ENCODE measurements around the gene MAGIX.

Gene MAGIX

DNA sequence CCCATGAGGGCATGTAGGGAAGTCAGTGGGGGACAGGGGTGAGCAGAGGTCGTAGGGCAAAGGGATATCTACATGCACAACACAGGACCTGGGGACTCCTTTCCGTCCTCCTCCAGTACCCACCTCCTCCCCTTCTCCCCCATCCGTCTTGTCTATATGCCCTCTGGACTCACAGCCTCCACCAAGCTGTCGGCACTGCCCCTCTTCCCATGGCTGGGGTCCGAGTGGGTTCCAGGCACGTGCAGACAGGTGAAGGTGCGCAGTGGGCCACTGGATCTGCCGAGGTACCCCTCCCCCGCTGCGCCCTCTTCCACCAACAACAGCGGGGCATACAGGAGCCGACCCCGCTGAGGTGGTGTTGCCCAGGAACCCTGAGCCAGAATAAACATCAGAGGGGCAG, 42.9 kb downstream of the MAGIX start:
- no peak for DNase-seq (ENCODE audit: low read depth)

- no peak for DNase-seq (ENCODE audit: low read depth)
These were observed 44.0 kb downstream of the MAGIX start for GRCh38 chrX:49206543-49206942.

GRCh38 chrX:49208399-49208798, 45.8 kb downstream of the MAGIX start:
- DNase-seq (ENCODE audit: low read depth): no peak

DNA sequence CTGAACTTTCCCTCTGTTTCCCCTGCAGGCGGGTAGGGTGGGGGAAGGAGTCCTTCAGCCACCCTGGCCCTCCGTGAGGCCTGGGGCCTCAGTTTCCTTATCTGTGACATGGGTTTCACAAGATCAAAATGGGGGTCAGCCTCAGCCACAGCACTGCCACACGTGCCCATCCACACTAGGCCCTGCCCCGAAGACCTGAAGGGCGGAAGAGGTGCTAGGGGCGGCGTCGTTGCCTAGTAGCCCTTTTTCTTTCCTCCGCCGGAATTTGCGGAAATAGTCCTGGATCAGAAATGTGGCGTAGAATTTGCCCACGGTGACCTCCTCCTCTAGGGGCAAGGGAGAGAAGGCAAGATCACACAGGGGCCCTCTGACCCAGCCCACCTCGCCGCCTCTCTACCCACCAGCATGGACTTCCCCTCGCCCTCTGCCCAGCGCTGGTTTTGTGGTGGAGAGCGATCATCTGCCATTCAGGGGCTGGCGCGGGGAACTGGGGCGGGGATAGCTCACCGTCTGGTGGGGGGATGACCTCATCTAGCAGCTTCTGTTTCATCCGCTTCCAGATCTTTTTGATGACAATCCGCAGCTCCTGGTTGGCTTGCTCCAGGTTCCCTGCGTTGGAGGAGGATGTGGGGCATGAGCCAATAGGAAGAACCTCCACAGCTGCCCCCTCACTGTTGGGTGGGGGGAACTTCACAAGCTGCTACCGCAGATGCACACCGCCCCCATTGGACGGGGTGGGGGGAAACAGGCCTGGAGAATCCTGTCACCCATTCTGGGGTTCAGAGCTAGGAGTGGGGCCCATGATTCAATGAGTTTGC, 47.1 kb downstream of the MAGIX start:
- DNase-seq (ENCODE audit: low read depth): no peak

DNA sequence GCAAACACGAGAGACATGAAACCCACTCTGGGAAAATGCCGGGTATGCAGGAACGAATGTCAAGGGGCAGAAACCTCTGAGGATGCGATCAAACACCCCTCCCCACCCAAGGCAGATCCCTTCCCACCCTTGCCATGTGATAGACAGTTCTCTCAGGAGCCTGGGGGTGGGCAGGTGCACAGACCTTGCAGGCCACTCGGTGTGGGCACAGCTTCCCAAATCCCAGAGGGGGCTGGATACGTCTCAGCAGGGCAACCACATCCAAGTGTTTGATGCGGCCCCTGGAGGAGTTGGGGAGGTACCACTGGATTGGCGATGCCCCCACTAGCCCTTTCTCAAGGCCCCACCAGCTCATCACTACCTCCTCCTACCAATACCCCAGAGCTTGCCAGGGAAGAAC, 47.8 kb downstream of the MAGIX start:
- DNase-seq (ENCODE audit: low read depth): no peak

DNA sequence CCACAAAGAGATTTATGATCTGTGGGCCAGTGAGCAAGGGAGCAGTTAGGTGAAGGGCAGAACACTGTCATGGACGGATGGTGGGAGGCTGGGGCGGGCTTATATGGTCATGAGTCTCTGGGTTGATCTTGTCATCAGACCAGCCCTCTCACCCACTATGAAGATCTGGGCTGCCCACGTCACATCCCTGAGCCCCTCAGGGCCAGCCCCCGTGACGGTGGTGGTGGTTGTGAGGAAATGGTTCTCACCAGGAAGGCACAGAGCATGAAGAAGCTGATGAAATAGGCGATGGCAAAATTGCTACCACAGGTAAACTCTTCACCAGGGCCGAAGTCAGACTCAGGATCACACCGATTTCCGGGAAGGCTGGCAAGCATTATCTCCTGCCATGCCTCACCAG, 48.5 kb downstream of the MAGIX start:
- no peak for DNase-seq (ENCODE audit: low read depth)

DNA sequence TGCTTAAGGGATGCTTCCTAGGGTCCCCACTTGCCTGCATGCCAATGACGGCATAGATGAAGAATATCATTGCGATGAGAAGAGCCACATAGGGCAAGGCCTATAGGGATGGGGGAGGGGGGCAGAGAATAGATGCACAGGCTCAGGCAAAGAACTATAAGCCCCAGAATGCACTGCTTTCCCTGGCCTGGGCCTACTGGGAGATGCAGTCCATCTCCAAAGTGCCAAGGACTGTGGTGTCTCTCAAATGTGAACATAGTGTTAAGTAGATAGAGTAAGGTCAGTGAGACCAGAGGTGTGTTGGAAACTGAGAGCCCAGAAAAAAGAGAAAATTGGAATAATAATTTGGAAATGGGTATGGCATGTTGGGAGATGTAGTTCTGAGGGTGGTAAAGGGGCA, 49.7 kb downstream of the MAGIX start:
- DNase-seq (ENCODE audit: low read depth): no peak

DNA sequence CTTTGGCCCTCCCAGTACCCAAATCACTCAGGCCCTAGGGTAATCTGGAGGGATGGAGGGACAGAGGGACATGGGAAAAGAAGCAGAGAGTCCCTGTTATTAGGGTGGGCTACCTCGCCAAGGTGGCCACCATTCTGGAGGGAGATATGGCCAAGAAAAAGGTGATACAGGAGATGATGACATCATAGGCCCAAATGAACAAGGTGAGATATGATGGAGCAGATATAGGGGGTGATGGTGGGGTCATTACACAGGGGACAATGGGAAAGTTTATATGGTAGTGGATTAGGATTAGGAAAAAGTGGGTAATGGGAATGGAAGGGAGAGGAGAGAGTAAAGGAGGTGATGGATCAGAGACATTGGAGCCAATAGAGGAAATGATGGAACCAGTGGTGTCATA, 50.3 kb downstream of the MAGIX start:
- no peak for DNase-seq (ENCODE audit: low read depth)

DNA sequence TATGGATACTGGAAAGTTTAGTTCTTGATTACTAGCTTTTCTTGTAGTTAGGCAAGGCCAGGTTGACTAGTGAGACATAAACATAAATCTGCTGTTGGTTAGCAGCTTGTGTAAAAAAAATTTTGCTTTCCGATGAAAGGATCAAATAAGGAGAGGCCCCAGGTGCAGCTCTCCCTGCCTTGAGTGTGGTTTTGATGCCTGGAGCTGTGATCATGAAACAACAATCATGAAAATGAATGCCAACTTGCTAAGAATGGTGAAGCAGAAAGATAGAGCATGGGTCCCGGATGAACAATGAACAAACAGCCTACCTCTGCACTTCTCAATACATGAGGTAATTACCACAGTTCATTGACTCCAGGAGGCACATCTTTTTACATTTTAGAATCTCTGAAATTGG, 51.9 kb downstream of the MAGIX start:
- DNase-seq (ENCODE audit: low read depth): no peak

DNA sequence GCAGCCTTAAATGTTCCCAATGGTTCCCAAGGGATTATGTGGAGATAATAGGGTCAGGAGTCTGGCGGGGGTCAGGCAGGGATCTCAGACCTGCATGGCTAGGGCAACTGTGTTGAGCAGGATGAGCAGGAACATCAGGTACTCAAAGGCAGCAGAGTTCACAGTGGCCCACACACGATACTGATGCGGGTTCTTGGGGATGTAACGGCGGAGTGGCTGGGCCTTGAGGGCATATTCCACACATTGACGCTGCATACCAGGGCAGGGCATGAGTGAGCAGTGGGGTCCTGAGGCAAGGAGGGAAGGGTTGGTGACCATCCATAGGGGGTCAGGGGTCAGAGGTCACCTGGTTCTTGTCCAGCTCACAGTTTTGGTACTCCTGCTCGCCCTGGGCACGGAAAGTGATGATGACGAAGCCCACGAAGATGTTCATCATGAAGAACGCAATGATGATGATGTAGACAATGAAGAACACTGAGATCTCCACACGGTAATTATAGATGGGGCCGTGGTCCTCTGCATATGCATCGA, 52.5 kb downstream of the MAGIX start:
- DNase-seq (ENCODE audit: low read depth): no peak

Measured in activated T-cell treated with anti-CD3 and anti-CD28 coated beads for 48 hours (primary cell).